Spleen (tissue), 7 donors: ENCODE results near the gene HHAT.

Source experiments
- CTCF ChIP-seq, 11 experiments: fragments of 200-600 bp in 7 of 11; fragments of 450-650 bp in 4 of 11; sonication (generic) in 4 of 11; IDR thresholded peaks in 8 of 11; conservative IDR thresholded peaks in 3 of 11; 1 replicate in 7 of 11; 2 replicates in 4 of 11; pipeline versions ENCODE4 v1.4.0 to v1.8.0; 2016 to 2021; ENCODE audit warnings: antibody characterized with exemption in 11 of 11, inconsistent platforms in 4 of 11, mild to moderate bottlenecking in 1 of 11
- POLR2AphosphoS5 ChIP-seq, 3 donors: sonication (generic); formaldehyde crosslinking; IDR thresholded peaks; one replicate each; pipeline ENCODE4 v1.5.1; 2017; ENCODE audit warnings: antibody characterized with exemption in 3 of 3
- donor health status: DM: no; HTN: no; CAD: no; lungs with moderate emphysema.
- donor health status: DM: no; HTN: no; CAD: no.
- donor health status: DM: no; HTN: no; CAD: no.

DNA sequence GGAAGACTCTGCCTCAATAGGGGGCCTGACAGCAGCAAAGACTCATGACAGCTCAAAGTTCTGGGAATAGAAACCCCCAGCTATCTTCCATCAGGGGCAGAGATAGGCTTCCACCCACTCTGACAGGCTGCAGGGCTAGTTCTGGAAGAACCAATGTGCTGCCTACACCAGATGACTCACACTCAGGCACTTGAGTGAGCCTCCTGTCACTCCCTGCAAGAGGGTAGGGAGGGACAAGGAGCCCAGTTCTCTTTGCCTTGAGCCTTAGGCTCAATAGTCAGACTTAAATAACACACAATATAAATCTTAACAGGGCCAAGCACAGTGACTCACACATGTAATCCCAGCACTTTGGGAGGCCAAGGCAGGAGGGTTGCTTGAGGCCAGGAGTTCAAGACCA lies 386.4 kb downstream of the HHAT start:
- TF ChIP-seq CTCF (IDR thresholded peaks at IDR 0.05 in 8 of 11, conservative IDR thresholded peaks at IDR 0.05 in 3 of 11) = no peak
- no peak for TF ChIP-seq POLR2AphosphoS5 (IDR thresholded peaks at IDR 0.05)
